ENCODE results near the gene NRCAM.

DNA sequence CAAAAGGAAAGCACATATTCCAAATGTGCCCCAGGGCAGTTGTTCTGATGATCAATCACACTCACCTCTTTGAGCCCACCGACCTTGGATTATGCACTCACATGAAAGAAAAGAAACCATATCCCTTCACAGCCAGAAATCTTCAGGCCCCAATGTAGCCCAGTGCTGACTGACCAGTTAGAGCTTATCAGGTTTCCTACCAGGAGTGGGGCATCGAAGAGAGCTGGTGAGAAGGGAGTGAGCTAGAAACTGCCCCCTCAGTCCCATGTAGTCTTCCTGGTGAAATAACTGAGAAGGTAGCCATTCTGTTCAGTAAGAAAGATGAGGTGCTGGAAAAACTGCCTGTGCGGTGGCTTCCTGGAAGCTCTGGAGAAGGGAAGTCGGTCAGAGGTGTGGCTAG, 32.2 kb downstream of the NRCAM start:
- TF ChIP-seq CTCF (conservative IDR thresholded peaks at IDR 0.05) (no peak), ZFX (IDR thresholded peaks at IDR 0.05) (no peak)

Measured in C4-2B (cell line).